Esophagus muscularis mucosa (tissue), 4 donors: ENCODE measurements around the gene SRR.

Experiments
- CTCF ChIP-seq, 3 experiments: fragments of 200-600 bp in 2 of 3; fragments of 450-650 bp in 1 of 3; sonication (generic) in 2 of 3; IDR thresholded peaks; one replicate each; pipeline ENCODE4 v1.5.1; 2017 to 2019; ENCODE audit warnings: antibody characterized with exemption in 3 of 3, mild to moderate bottlenecking in 2 of 3, moderate library complexity in 1 of 3
- EP300 ChIP-seq: sonication (generic); formaldehyde crosslinking; IDR thresholded peaks from one replicate; pipeline ENCODE4 v1.6.1; 2017; ENCODE audit warnings: antibody characterized with exemption
- POLR2A ChIP-seq: fragments of 450-650 bp; IDR thresholded peaks from one replicate; pipeline ENCODE4 v1.6.1; 2017; ENCODE audit warnings: antibody characterized with exemption, moderate library complexity, mild to moderate bottlenecking, low read depth
- POLR2AphosphoS5 ChIP-seq, 2 donors: sonication (generic); formaldehyde crosslinking; IDR thresholded peaks; one replicate each; pipeline ENCODE4 v1.6.1; 2017; ENCODE audit warnings: antibody characterized with exemption in 2 of 2

- TF ChIP-seq CTCF (IDR thresholded peaks at IDR 0.05) (no peak), POLR2AphosphoS5 (IDR thresholded peaks at IDR 0.05) (no peak), POLR2A (no peak), EP300 (no peak)
These were observed 17.6 kb downstream of the SRR start for GRCh38 chr17:2321399-2321798.
